Neural crest cell (in vitro differentiated cells): ENCODE measurements around the gene ADAMTS2. TPM values are rescaled to one million over a fixed set of nuclear protein-coding genes. Genes with fewer than 3 reads are reported as not detected.

Experiments
- DNase-seq: peaks from one replicate; pipeline ENCODE4 v3.0.0; 2021; ENCODE audit warnings: low read depth, mixed read lengths, low spot score
- H3K27ac Mint-ChIP-seq: one replicate; pipeline ENCODE4 v1.8.0; 2021; ENCODE audit warnings: mild to moderate bottlenecking, mixed read lengths; ENCODE audit not compliant: unreplicated experiment
- H3K27me3 Mint-ChIP-seq: 2 replicates; pipeline ENCODE4 v1.8.0; 2021; ENCODE audit warnings: low read depth, mild to moderate bottlenecking, mixed read lengths
- H3K36me3 Mint-ChIP-seq: 2 replicates; pipeline ENCODE4 v1.8.0; 2021; ENCODE audit warnings: low read depth, mild to moderate bottlenecking, mixed read lengths
- H3K4me1 Mint-ChIP-seq: 2 replicates; pipeline ENCODE4 v1.8.0; 2021; ENCODE audit warnings: mixed read lengths
- H3K4me3 Mint-ChIP-seq: one replicate; pipeline ENCODE4 v1.8.0; 2021; ENCODE audit warnings: mild to moderate bottlenecking, mixed read lengths
- H3K9me3 Mint-ChIP-seq: 2 replicates; pipeline ENCODE4 v1.8.0; 2021; ENCODE audit warnings: mixed read lengths
- total RNA-seq: library from RNA; stranded (reverse); gene quantifications from 2 replicates; pipeline ENCODE4 v1.2.1, GENCODE V29; 2021
- TF ChIP-seq, protein P1 (sequence below): fragments of 200-600 bp; sonication (generic); conservative IDR thresholded peaks from 2 replicates; pipeline ENCODE4 v1.5.0; 2021; ENCODE audit warnings: antibody characterized with exemption, mild to moderate bottlenecking

Gene ADAMTS2
- total RNA-seq, 1 donor from 2014 or later, result 1.5 TPM

DNA sequence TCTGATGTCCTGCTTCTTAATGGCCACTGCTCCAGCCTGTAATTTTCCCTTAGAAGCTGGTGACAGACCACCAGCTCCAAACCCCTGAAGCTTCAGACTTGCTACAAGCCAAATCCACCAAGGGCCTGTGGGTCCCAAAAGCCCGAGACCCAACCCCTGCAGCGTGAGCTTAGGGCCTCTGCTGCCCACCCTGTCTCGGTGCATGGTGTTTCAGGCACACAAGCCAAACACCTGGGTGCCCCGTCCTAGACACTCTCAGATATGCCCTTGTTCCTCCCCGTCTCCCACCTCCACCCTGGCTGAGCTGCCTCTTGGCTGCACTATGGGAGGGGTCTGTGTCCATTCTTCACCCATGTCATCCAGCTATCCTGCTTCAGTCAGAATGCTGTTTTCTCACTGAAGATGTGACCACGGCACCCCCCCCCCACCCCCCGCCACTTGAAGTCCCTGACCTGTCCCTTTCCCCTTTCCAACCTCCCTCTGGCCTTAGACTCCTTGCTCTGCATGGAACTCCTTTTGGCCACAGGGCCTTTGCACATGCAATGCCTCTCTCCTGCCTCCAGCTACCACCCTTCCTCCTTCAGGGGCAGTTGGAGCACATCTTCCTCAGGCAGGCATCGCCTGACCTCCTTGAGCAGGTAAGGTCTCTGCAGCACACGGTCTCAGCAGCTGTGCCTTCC, 229.3 kb downstream of the ADAMTS2 start:
- H3K4me1 Mint-ChIP-seq, result no peaks in the 10 kb centered on the region
- DNase-seq, result no peak
- TF ChIP-seq, protein P1, sequence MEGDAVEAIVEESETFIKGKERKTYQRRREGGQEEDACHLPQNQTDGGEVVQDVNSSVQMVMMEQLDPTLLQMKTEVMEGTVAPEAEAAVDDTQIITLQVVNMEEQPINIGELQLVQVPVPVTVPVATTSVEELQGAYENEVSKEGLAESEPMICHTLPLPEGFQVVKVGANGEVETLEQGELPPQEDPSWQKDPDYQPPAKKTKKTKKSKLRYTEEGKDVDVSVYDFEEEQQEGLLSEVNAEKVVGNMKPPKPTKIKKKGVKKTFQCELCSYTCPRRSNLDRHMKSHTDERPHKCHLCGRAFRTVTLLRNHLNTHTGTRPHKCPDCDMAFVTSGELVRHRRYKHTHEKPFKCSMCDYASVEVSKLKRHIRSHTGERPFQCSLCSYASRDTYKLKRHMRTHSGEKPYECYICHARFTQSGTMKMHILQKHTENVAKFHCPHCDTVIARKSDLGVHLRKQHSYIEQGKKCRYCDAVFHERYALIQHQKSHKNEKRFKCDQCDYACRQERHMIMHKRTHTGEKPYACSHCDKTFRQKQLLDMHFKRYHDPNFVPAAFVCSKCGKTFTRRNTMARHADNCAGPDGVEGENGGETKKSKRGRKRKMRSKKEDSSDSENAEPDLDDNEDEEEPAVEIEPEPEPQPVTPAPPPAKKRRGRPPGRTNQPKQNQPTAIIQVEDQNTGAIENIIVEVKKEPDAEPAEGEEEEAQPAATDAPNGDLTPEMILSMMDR, result no peak
- H3K36me3 Mint-ChIP-seq, result peaks cover 5% of the 10 kb centered on the region
- peaks cover 9% of the 10 kb centered on the region for H3K27me3 Mint-ChIP-seq
- H3K4me3 Mint-ChIP-seq, result no peak overlapping the region
- H3K27ac Mint-ChIP-seq, result no peak overlapping the region
- peaks cover 13% of the 10 kb centered on the region for H3K9me3 Mint-ChIP-seq

DNA sequence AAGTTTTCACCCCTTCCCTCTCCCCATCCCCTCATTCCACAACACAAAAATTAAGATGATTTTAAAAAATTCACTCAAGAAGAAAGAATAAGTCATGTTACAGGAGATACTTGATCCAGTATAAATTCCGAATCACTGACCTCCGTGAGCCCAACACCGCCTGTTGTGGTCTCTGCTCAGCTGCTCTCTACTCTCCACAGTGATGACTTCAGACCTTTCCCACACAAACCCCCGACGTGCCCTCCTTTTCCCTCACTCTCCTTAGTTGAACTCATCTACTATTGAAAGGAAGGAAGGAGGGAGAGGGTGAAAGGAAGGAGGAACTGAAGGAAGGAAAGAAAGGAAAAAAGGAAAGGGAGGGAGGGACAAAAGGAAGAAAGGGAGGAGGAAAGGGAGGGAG, 230.0 kb downstream of the ADAMTS2 start:
- peaks cover 13% of the 10 kb centered on the region for H3K9me3 Mint-ChIP-seq
- no peak for DNase-seq
- H3K4me1 Mint-ChIP-seq, result no peaks in the 10 kb centered on the region
- no peak overlapping the region for H3K27ac Mint-ChIP-seq
- TF ChIP-seq, protein P1, result no peak
- H3K4me3 Mint-ChIP-seq, result no peak overlapping the region
- peaks cover 9% of the 10 kb centered on the region for H3K27me3 Mint-ChIP-seq
- H3K36me3 Mint-ChIP-seq, result peaks cover 5% of the 10 kb centered on the region

DNA sequence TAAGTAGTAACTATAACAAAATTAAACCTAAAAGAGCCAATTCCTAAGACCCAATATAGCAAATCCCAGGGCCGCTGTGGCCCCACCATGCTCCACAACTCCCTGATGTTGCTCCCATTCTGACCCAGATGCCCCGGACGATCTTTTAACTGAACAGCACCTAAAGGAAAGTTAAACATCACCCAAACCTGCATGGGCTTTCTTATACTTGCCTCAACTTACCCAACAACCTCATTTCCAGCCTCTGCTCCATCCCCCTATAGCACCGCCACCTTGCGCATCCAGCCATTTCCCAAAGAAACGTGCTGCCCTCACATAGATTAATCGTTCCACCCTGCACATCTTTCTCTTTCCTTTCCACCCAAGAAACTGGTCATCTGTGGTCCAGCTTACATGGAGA, 230.5 kb downstream of the ADAMTS2 start:
- no peaks in the 10 kb centered on the region for H3K4me1 Mint-ChIP-seq
- TF ChIP-seq, protein P1, result no peak
- peaks cover 10% of the 10 kb centered on the region for H3K9me3 Mint-ChIP-seq
- no peak overlapping the region for H3K27ac Mint-ChIP-seq
- H3K4me3 Mint-ChIP-seq, result no peak overlapping the region
- DNase-seq, result no peak
- peaks cover 5% of the 10 kb centered on the region for H3K36me3 Mint-ChIP-seq
- peaks cover 9% of the 10 kb centered on the region for H3K27me3 Mint-ChIP-seq

GRCh38 chr5:179113945-179114641, 231.2 kb downstream of the ADAMTS2 start:
- peaks cover 5% of the 10 kb centered on the region for H3K36me3 Mint-ChIP-seq
- H3K4me3 Mint-ChIP-seq, result no peak overlapping the region
- peaks cover 9% of the 10 kb centered on the region for H3K27me3 Mint-ChIP-seq
- DNase-seq, result no peak
- peaks cover 10% of the 10 kb centered on the region for H3K9me3 Mint-ChIP-seq
- H3K27ac Mint-ChIP-seq, result no peak overlapping the region
- H3K4me1 Mint-ChIP-seq, result no peaks in the 10 kb centered on the region
- TF ChIP-seq, protein P1, result no peak

DNA sequence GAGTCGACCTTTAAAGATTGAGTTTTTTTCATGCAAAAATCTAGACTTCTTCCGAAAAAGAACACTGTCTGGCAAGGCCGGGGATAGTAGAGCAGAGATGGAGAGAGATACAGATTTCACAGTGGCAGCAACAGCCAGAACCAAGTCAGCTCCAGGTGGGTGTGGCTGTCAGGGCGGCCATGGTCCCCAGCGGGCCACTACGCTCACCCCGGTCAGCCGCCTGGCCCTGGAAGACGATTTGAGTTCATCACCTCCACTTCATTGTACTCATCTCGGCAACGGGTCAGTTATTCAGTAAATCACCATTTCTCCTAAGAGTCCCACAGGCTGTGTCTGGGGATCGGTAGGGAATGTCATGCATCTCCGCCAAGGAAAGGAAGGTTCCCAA, 232.1 kb downstream of the ADAMTS2 start:
- DNase-seq, result no peak
- TF ChIP-seq, protein P1, result no peak
- Mint-ChIP-seq H3K27ac (no peak overlapping the region), H3K4me1 (no peaks in the 10 kb centered on the region), H3K36me3 (peaks cover 5% of the 10 kb centered on the region), H3K4me3 (no peak overlapping the region), H3K27me3 (peaks cover 9% of the 10 kb centered on the region), H3K9me3 (peaks cover 10% of the 10 kb centered on the region)
